ENCODE data around the gene NOD1. TPM values are rescaled to one million over a fixed set of nuclear protein-coding genes. Genes with fewer than 3 reads are reported as not detected.

NOD1 gene
- total and polyA plus RNA-seq, 3 donors from 2014 or later, result 4.6 to 12.9 (median 11.9) TPM

- no peak overlapping the region for H3K27ac ChIP-seq
- H3K4me1 ChIP-seq, result peaks cover 21% of the 10 kb centered on the region
- DNase-seq, result no peak
- intact Hi-C loops (cut with DNase I; ENCODE audit: low total_unique reads), result no loop called here
- no peaks in the 10 kb centered on the region for H3K36me3 ChIP-seq (ENCODE audit: low read depth, missing control alignments)
- TF ChIP-seq POLR2A (IDR thresholded peaks at IDR 0.05), result no peak
- TF ChIP-seq CTCF (IDR thresholded peaks at IDR 0.05), result no peak
- H3K9me3 ChIP-seq, result no peaks in the 10 kb centered on the region
- no peak overlapping the region for H3K4me3 ChIP-seq
- no peaks in the 10 kb centered on the region for H3K27me3 ChIP-seq
- 57 to 90% methylated on average over 3 to 7 of the region's 7 CpGs for WGBS, 2 donors
These were observed 48.3 kb downstream of the NOD1 start for GRCh38 chr7:30430276-30430675.

GRCh38 chr7:30429156-30429530, 49.4 kb downstream of the NOD1 start:
- Histone ChIP-seq H3K9me3 (no peaks in the 10 kb centered on the region), H3K36me3 (ENCODE audit: low read depth, missing control alignments) (no peaks in the 10 kb centered on the region), H3K27ac (no peak overlapping the region), H3K4me1 (peaks cover 21% of the 10 kb centered on the region), H3K4me3 (no peak overlapping the region), H3K27me3 (no peaks in the 10 kb centered on the region)
- intact Hi-C loops (cut with DNase I; ENCODE audit: low total_unique reads), result no loop called here
- DNase-seq, result no peak
- WGBS, 2 donors, result 75 to 93% methylated on average over 5 of the region's 5 CpGs
- TF ChIP-seq POLR2A (IDR thresholded peaks at IDR 0.05), result no peak
- no peak for TF ChIP-seq CTCF (IDR thresholded peaks at IDR 0.05)

- H3K9me3 ChIP-seq, result no peaks in the 10 kb centered on the region
- no peak overlapping the region for H3K27ac ChIP-seq
- no peak for DNase-seq
- TF ChIP-seq CTCF (IDR thresholded peaks at IDR 0.05), result no peak
- TF ChIP-seq POLR2A (IDR thresholded peaks at IDR 0.05), result no peak
- H3K4me1 ChIP-seq, result peaks cover 17% of the 10 kb centered on the region
- H3K36me3 ChIP-seq (ENCODE audit: low read depth, missing control alignments), result no peaks in the 10 kb centered on the region
- H3K27me3 ChIP-seq, result no peaks in the 10 kb centered on the region
- no peak overlapping the region for H3K4me3 ChIP-seq
- intact Hi-C loops (cut with DNase I; ENCODE audit: low total_unique reads), result no loop called here
- 85 to 93% methylated on average over 7 of the region's 7 CpGs for WGBS, 2 donors
These were observed 50.1 kb downstream of the NOD1 start for GRCh38 chr7:30428246-30429155.

- intact Hi-C loops (cut with DNase I; ENCODE audit: low total_unique reads), result no loop called here
- no peak overlapping the region for H3K4me3 ChIP-seq
- TF ChIP-seq POLR2A (IDR thresholded peaks at IDR 0.05) (no peak), CTCF (IDR thresholded peaks at IDR 0.05) (no peak)
- H3K9me3 ChIP-seq, result no peaks in the 10 kb centered on the region
- H3K27ac ChIP-seq, result no peak overlapping the region
- H3K36me3 ChIP-seq (ENCODE audit: low read depth, missing control alignments), result no peaks in the 10 kb centered on the region
- no peaks in the 10 kb centered on the region for H3K27me3 ChIP-seq
- WGBS, 2 donors, result 77 to 90% methylated on average over 6 of the region's 6 CpGs
- DNase-seq, result no peak
- H3K4me1 ChIP-seq, result peaks cover 10% of the 10 kb centered on the region
These were observed 51.1 kb downstream of the NOD1 start for GRCh38 chr7:30427296-30428070.
